ENCODE data around the gene ZBTB8OS.
"Not testable (repeated sequence)": the region's sequence is repeated elsewhere in the genome, so short reads cannot be mapped to it uniquely, and the experiment has no call there.

Gene ZBTB8OS

GRCh38 chr1:32650248-32650751 lies at the start of gene ZBTB8OS:
Gene ZBTB8OS (minus strand): TSS chr1:32650550. CDS start chr1:32650529, 21 bp downstream.
- DNase-seq = peak; percentile 89

GRCh38 chr1:32696996-32697395 lies 46.6 kb upstream of the ZBTB8OS start:
- DNase-seq = not testable (repeated sequence)

GRCh38 chr1:32696041-32696440 lies 45.7 kb upstream of the ZBTB8OS start:
- DNase-seq = no peak

- no peak for DNase-seq
Observed at GRCh38 chr1:32695098-32695904, 45.0 kb upstream of the ZBTB8OS start.

- DNase-seq = no peak
Observed at GRCh38 chr1:32693455-32694174, 43.3 kb upstream of the ZBTB8OS start.

- no peak for DNase-seq
Observed at GRCh38 chr1:32686387-32686786, 36.0 kb upstream of the ZBTB8OS start.

- no peak for DNase-seq
Observed at GRCh38 chr1:32685498-32685897, 35.1 kb upstream of the ZBTB8OS start.

- no peak for DNase-seq
Observed at GRCh38 chr1:32684167-32684811, 33.9 kb upstream of the ZBTB8OS start.

- DNase-seq = no peak
Observed at GRCh38 chr1:32683397-32683796, 33.0 kb upstream of the ZBTB8OS start.

GRCh38 chr1:32681999-32682398 lies 31.6 kb upstream of the ZBTB8OS start:
- no peak for DNase-seq

GRCh38 chr1:32681509-32681908 lies 31.2 kb upstream of the ZBTB8OS start:
- no peak for DNase-seq

- no peak for DNase-seq
Observed at GRCh38 chr1:32680642-32681041, 30.3 kb upstream of the ZBTB8OS start.

GRCh38 chr1:32679993-32680392 lies 29.6 kb upstream of the ZBTB8OS start:
- DNase-seq = not testable (repeated sequence)

- no peak for DNase-seq
Observed at GRCh38 chr1:32676945-32677344, 26.6 kb upstream of the ZBTB8OS start.

GRCh38 chr1:32668716-32669115 lies 18.4 kb upstream of the ZBTB8OS start:
- not testable (repeated sequence) for DNase-seq

GRCh38 chr1:32666901-32667566 lies 16.7 kb upstream of the ZBTB8OS start:
- DNase-seq = no peak

- DNase-seq = no peak
Observed at GRCh38 chr1:32665915-32666314, 15.6 kb upstream of the ZBTB8OS start.

GRCh38 chr1:32659581-32659980 lies 9.2 kb upstream of the ZBTB8OS start:
- no peak for DNase-seq

GRCh38 chr1:32652244-32652962 lies 2.1 kb upstream of the ZBTB8OS start:
- DNase-seq = no peak

GRCh38 chr1:32651461-32652073 lies 1.2 kb upstream of the ZBTB8OS start:
- no peak for DNase-seq

GRCh38 chr1:32650752-32651460 lies 556 bp upstream of the ZBTB8OS start, which contains the start of gene RBBP4:
Gene RBBP4 (plus strand): TSS chr1:32651208. CDS start chr1:32651307, 99 bp downstream.
- DNase-seq = peak; percentile 98

All from stimulated activated CD8-positive, alpha-beta memory T cell treated with anti-CD3 and anti-CD28 coated beads, Interleukin-4, amount 100 ng/mL, for 48 hours (primary cell).